ENCODE data around the gene THRB. TPM values are rescaled to one million over a fixed set of nuclear protein-coding genes. Genes with fewer than 3 reads are reported as not detected.
A peak's percentile ranks its signal among the peaks of the same experiment; 100 is the strongest.

The THRB gene
- total RNA-seq, 1 donor from 2014 or later, result 42.4 TPM

GRCh38 chr3:24513463-24513862, 18.8 kb upstream of the THRB start:
- FAIRE-seq, result no peak
- DNase-seq (ENCODE audit: low spot score in 2 of 2), result no peak

GRCh38 chr3:24512564-24513197, 18.0 kb upstream of the THRB start:
- FAIRE-seq (no peak), DNase-seq (ENCODE audit: low spot score in 2 of 2) (no peak)

- FAIRE-seq (no peak), DNase-seq (ENCODE audit: low spot score in 2 of 2) (no peak)
Measured at GRCh38 chr3:24510030-24510648, 15.5 kb upstream of the THRB start.

DNA sequence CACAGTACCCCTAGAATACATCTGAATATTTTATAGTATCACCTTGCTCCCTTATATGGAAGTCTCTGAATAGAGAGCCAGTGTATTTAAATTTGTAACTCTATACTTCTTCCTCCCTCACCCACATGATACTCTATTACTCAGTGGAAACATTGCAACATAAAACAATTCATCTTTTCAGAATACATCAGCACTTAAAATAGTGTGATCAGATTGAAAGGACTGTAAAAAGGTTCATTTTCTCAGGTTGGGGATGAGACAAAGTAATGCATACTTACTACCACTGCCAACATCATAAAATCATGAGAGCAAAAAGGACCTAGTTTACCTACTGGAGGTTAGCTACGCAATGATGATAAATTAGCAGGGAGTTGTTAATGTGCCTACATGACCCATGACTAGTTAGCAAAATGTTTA, 13.8 kb upstream of the THRB start:
- DNase-seq (ENCODE audit: low spot score in 2 of 2) (no peak), FAIRE-seq (no peak)

GRCh38 chr3:24507776-24508422, 13.2 kb upstream of the THRB start:
- DNase-seq (ENCODE audit: low spot score in 2 of 2), result no peak
- no peak for FAIRE-seq

DNA sequence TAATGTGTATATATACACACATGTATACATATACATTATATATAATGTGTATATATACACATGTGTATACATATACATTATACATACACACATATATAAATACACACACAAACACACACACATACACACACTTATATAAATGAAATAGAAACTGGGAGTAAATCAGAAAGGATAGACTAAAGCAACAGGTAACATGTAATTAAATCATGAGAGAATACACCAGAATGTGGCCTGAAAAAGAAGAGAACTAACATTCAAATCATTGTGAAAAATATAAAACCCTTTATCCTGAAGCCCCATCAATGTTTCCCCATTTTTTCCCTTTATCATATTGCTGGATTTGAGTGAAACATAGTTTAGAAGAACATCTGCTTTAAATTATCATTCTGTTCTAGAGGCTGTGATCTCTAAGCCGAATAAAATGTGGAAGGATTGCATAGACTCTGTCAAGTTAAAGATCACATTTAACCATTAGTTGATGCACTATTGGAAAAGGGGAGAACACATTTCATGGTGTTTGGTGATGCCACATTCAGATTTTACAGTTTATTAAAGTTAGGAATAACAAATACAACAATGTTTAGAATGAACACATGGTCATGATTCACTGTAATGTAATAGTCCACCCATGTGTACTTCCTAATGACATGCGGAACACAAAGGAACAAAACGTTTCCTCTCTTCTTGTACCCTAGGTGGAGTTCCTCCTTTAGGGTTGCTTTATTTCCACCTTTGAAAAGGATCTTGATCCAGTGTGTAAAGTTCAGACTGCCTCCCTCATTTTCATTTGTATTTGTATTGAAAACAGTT, 12.5 kb upstream of the THRB start:
- FAIRE-seq (no peak), DNase-seq (ENCODE audit: low spot score in 2 of 2) (no peak)

DNA sequence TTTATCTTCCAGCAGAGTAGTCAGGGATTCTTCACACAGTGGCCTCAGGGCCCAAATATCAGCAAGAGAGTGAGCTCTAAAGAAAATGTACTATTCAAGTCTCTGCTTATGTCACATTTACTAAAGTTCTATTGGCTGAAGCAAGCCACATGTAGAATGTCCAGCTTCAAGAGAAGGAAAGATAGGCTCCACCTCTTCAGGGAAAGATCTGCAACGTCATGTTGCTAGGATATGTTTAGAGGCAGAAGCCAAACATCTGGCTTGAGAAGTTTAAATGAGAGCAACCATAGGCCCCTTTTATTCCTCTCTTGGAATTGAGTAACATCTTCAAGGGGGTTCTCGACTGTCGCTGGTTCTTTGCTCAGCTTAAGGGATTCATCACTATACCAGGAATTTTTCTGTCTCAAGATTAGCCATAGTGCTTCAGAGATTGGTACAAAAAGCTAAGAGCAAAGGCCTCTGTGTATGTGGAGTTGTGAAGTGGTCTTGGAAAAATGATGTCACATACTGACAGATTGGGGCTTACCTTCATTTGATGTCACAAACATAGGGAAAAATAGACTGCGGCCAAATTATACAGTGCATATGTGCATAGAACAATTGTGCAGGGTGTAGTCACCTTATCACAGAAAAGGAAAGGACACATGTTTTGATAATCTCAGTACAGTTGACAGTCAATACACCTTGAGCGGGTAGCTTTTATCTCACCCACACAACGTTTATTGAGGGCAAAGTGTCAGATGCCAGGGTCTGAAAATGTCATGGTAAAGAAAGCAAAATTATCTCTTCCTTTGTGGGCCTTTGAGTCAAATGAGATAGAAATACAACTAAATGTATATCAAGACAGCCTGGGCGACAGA, 11.3 kb upstream of the THRB start:
- no peak for FAIRE-seq

GRCh38 chr3:24504772-24505171, 10.1 kb upstream of the THRB start:
- no peak for DNase-seq (ENCODE audit: low spot score in 2 of 2)
- no peak for FAIRE-seq

More for the DNA sequence above, 11.3 kb upstream of the THRB start:
- no peak for DNase-seq (ENCODE audit: low spot score in 2 of 2)

DNA sequence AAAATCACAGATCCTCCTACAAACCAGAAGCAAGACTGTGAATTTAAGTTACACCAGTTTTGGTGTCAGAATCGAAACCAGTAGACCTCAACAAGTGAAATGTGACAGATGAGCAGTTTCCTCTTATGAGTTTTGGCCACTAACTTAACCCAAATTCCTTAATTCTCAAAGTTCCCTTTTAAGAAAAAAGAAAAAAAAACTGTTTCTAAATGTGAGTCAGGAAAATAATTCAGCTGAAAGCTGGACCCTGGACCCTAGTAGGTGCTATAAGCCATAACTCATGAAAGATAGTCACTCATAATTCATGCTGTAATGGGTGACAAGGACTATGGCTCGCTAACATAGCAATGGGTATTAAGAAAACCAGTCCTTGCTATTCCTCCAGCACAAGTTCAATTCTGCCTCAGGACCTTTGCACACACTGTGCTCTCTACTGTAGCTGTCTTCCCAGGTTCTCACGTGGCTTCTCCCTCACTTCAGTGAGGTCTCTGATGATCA, 9.0 kb upstream of the THRB start:
- no peak for FAIRE-seq

GRCh38 chr3:24502690-24503089, 8.0 kb upstream of the THRB start:
- FAIRE-seq (no peak), DNase-seq (ENCODE audit: low spot score in 2 of 2) (no peak)

More for the DNA sequence above, 9.0 kb upstream of the THRB start:
- no peak for DNase-seq (ENCODE audit: low spot score in 2 of 2)

GRCh38 chr3:24500806-24501205, 6.2 kb upstream of the THRB start:
- DNase-seq (ENCODE audit: low spot score in 2 of 2), result no peak
- FAIRE-seq, result no peak

GRCh38 chr3:24499991-24500390, 5.3 kb upstream of the THRB start:
- FAIRE-seq (no peak), DNase-seq (ENCODE audit: low spot score in 2 of 2) (no peak)

DNA sequence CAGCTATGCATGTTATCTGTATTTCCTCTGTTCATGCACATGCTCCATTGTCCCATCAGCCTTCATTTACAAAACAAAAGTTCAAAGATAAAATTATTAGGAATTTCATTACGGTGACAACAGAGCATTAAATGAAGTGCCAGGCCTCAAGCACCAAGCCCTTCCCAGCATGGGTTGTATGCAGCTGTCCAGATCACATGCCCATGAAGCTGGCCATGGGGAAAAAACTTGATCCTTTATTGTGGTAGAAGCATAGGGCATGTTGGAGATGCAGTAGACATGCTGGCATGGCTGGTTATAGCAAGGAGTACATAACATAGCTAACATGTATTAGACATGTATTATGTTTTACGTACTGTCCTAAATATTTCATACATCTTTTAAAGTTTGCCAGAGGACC, 4.1 kb upstream of the THRB start:
- FAIRE-seq, result no peak
- DNase-seq (ENCODE audit: low spot score in 2 of 2), result no peak

DNA sequence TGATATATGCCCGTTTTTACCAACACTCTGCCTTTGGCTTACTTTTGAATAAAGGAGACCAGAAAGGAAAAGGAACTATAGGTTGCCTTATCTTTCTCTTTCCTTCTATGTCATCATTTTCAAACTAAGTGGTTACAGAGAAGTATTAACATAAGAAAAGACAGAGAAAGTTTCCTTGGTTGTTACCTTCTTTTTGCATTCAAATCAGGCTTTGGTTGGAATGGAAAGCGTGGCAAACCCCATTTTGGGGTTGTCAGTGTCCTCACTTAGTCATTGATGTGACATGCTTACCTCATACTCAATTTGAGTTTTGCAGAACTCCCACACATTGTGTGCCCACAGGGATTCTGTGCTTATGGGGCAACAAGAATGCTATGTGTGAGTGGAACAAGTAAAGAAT, 3.7 kb upstream of the THRB start:
- no peak for DNase-seq (ENCODE audit: low spot score in 2 of 2)
- no peak for FAIRE-seq

DNA sequence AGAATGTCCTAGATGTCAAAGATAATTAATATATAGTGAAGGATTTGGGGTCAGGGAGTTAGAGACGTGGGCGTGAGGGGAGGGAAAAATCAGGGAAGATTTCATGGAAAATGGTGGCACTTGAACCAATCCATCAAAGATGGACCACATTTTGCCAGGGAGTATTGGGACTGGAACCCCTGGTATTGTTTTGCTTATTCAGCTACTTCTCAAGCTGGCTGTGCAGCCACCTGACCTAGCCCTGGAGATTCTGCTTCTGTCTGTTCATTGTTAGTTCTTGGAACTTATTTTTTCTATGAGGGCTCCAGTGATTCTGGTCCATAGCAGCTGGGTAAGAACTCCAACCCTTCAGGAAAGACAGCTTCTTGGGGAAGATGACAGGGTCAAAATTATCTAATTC, 3.3 kb upstream of the THRB start:
- DNase-seq (ENCODE audit: low spot score in 2 of 2) (no peak), FAIRE-seq (no peak)

DNA sequence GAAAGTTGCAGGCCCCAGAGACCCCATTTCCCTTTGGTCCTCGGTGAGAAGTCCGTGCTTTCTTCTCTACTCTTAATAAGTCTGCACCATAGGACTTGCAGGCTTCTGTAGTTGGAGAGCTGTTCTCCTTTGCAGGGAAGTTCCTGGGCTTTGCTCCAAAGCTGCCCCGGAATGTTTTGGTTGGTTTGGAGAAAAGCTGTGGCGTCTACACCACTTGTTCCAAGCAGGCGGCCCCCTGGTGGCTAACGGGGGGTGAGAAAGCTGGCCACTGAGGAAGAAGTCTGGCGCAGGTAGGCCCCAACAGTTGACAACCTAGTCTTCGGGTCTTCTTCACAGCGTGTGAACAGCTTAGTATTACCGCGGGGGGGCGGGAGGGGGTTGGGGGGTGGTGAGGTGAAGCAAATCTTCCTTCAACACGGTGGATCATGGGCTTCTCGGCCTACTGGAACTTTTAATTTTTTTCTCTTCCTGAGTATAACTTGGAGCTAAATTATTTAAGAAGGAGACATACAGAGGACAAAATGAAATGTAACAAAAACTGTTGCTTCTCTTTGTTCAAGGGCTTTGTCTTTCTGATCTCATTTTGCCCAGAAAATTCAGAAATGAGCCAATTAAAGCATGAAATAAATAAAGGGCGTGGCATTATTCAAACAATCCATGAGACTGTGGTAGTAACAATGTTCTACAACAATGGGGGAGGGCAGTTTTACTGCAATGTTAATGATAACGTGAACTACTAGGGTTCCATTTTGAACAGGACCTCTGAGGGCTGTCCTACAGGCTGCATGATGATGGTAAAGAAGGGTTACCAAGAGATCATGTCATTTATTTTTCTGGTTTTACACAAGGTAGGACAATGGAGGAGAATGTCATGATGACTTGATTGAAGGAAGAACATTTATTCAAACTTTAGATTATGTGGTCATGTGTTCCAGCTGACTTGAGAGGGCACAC, 2.2 kb upstream of the THRB start:
- FAIRE-seq (no peak), DNase-seq (ENCODE audit: low spot score in 2 of 2) (peak in 1 of 2 donors; percentile 20)

DNA sequence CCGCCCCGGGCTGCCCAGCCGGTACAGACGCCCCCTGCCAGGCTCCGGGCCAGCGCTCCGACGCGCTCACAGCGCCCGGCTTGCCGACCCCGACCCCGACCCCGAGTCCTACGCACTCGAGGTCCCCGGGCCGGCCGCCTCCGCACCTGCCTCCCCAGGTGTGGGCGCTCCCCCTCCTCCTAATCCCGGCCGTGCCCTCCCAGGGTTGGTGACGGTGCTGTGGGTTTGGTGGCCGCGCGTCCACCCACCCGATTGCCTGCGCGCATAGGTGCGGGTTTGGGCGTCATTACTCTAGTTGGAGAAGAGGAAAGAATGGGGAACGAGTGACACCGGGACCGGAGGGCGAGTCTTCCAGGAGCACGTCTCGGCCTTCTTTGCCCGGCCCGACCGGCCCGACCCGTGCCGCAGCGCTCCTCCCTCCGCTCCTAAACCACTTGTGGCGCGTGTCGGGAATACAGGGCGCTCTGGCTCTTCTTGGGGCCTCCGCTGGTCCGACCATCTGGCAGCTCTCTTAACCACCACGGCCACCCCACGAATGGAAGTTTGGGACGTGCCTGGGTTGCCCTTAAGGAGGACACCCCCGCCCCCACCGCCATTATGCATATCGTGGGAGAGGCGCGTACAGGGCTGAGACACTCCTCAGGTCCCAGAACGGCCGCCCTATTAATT, 810 bp upstream of the THRB start:
- DNase-seq (ENCODE audit: low spot score in 2 of 2) (peak in 1 of 2 donors; percentile 42), FAIRE-seq (no peak)
